Activated T-helper 1 cell treated with Interleukin-2 at 50 U/mL for 16 hours (primary cell): ENCODE results near the gene MACROD1.
A peak's percentile ranks its signal among the peaks of the same experiment; 100 is the strongest.
"Not testable (repeated sequence)": the region's sequence is repeated elsewhere in the genome, so short reads cannot be mapped to it uniquely, and the experiment has no call there.

Source experiments
- DNase-seq: peaks from one replicate; pipeline ENCODE4 v3.0.0-alpha.2; 2020; ENCODE audit warnings: low read depth

MACROD1 gene

GRCh38 chr11:63997801-63998337 lies 168.0 kb downstream of the MACROD1 start:
- no peak for DNase-seq

- DNase-seq, result no peak
Measured at GRCh38 chr11:63997104-63997700, 168.7 kb downstream of the MACROD1 start.

GRCh38 chr11:63996512-63996911 lies 169.4 kb downstream of the MACROD1 start:
- DNase-seq, result no peak

- DNase-seq, result no peak
Measured at GRCh38 chr11:63993993-63994392, 171.9 kb downstream of the MACROD1 start.

GRCh38 chr11:63993100-63993499 lies 172.8 kb downstream of the MACROD1 start:
- DNase-seq, result no peak

GRCh38 chr11:63991558-63991957 lies 174.4 kb downstream of the MACROD1 start:
- DNase-seq, result no peak

GRCh38 chr11:63986932-63987513 lies 178.9 kb downstream of the MACROD1 start:
- no peak for DNase-seq

- DNase-seq, result peak; percentile 77
Measured at GRCh38 chr11:63986156-63986931, 179.6 kb downstream of the MACROD1 start, which contains the start of gene OTUB1. OTUB1 (plus strand) TSS chr11:63986438; CDS start chr11:63986457, 19 bp downstream.

GRCh38 chr11:63985812-63986155 lies 180.1 kb downstream of the MACROD1 start:
- DNase-seq, result peak; percentile 60

GRCh38 chr11:63979426-63979825 lies 186.5 kb downstream of the MACROD1 start:
- no peak for DNase-seq

GRCh38 chr11:63978551-63979239 lies 187.2 kb downstream of the MACROD1 start:
- no peak for DNase-seq

GRCh38 chr11:63974259-63975143 lies 191.4 kb downstream of the MACROD1 start, which contains the start of gene COX8A:
COX8A (plus strand) TSS chr11:63974620; CDS start chr11:63974681, 61 bp downstream.
- DNase-seq, result peak; percentile 88

- not testable (repeated sequence) for DNase-seq
Measured at GRCh38 chr11:63973912-63974258, 192.0 kb downstream of the MACROD1 start.

- DNase-seq, result no peak
Measured at GRCh38 chr11:63970902-63971301, 195.0 kb downstream of the MACROD1 start.

- DNase-seq, result no peak
Measured at GRCh38 chr11:63969461-63969860, 196.5 kb downstream of the MACROD1 start.

GRCh38 chr11:63966444-63966843 lies 199.5 kb downstream of the MACROD1 start:
- DNase-seq, result no peak

GRCh38 chr11:63963895-63964294 lies 202.0 kb downstream of the MACROD1 start:
- DNase-seq, result not testable (repeated sequence)

- no peak for DNase-seq
Measured at GRCh38 chr11:63961608-63962412, 204.1 kb downstream of the MACROD1 start.

GRCh38 chr11:63958008-63958407 lies 207.9 kb downstream of the MACROD1 start:
- DNase-seq, result no peak

GRCh38 chr11:63952570-63952969 lies 213.3 kb downstream of the MACROD1 start:
- DNase-seq, result no peak
